ENCODE data around the gene NDST3. TPM values are rescaled to one million over a fixed set of nuclear protein-coding genes. Genes with fewer than 3 reads are reported as not detected.

The NDST3 gene
- total RNA-seq, 3 donors from 2014 or later, result 0.29 TPM; not detected in 2

- intact Hi-C loops (cut with DNase I; ENCODE audit: low total_unique reads), result no loop called here
- no peak overlapping the region for H3K27ac ChIP-seq
- peaks cover 0 to 5% of the 10 kb centered on the region in 2 donors for H3K27me3 ChIP-seq
- no peaks in the 10 kb centered on the region for H3K4me1 ChIP-seq
- no peaks in the 10 kb centered on the region for H3K36me3 ChIP-seq
- H3K9me3 ChIP-seq, result no peaks in the 10 kb centered on the region
- TF ChIP-seq, protein P1, sequence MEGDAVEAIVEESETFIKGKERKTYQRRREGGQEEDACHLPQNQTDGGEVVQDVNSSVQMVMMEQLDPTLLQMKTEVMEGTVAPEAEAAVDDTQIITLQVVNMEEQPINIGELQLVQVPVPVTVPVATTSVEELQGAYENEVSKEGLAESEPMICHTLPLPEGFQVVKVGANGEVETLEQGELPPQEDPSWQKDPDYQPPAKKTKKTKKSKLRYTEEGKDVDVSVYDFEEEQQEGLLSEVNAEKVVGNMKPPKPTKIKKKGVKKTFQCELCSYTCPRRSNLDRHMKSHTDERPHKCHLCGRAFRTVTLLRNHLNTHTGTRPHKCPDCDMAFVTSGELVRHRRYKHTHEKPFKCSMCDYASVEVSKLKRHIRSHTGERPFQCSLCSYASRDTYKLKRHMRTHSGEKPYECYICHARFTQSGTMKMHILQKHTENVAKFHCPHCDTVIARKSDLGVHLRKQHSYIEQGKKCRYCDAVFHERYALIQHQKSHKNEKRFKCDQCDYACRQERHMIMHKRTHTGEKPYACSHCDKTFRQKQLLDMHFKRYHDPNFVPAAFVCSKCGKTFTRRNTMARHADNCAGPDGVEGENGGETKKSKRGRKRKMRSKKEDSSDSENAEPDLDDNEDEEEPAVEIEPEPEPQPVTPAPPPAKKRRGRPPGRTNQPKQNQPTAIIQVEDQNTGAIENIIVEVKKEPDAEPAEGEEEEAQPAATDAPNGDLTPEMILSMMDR (IDR thresholded peaks at IDR 0.05), result no peak
- no peak for DNase-seq (ENCODE audit: low spot score in 2 of 2)
- no peak overlapping the region for H3K4me3 ChIP-seq
Observed at GRCh38 chr4:118037955-118038354, 3.7 kb downstream of the NDST3 start.

GRCh38 chr4:118046323-118046722 is 12.0 kb downstream of the NDST3 start:
- Histone ChIP-seq H3K4me3 (no peak overlapping the region), H3K9me3 (peaks cover 9% of the 10 kb centered on the region in 2 donors), H3K36me3 (no peaks in the 10 kb centered on the region), H3K27me3 (peaks cover 0 to 3% of the 10 kb centered on the region in 2 donors), H3K27ac (no peak overlapping the region), H3K4me1 (no peaks in the 10 kb centered on the region)
- intact Hi-C loops (cut with DNase I; ENCODE audit: low total_unique reads), result loop anchor here (5.0 kb wide), 1 partner anchor 1534 kb away; no protein-coding TSS in a partner anchor
- DNase-seq (ENCODE audit: low spot score in 2 of 2), result no peak
- TF ChIP-seq POLR2A (IDR thresholded peaks at IDR 0.05) (no peak), POLR2AphosphoS5 (IDR thresholded peaks at IDR 0.05) (no peak)
- TF ChIP-seq, protein P1 (IDR thresholded peaks at IDR 0.05), result no peak

DNA sequence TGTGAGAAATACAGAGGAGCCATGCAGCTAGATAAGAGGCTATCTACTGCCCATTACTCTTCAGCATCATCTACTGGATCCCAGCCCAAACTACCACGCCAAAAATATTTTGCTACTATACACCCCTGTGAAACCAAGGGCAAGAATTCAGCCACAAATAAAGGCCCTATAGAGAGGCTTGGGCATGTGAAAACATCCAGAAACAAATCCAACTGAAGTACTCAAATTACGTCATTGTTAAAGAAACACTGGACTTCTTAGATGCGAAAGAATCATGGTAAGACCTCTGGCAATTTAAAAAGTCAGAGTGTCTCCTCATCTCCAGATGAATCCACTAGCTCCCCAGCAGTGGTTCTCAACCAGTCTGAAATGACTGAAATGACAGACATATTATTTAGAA is 12.8 kb downstream of the NDST3 start:
- Histone ChIP-seq H3K9me3 (peaks cover 9% of the 10 kb centered on the region in 2 donors), H3K27me3 (peaks cover 0 to 3% of the 10 kb centered on the region in 2 donors), H3K4me1 (no peaks in the 10 kb centered on the region), H3K36me3 (no peaks in the 10 kb centered on the region), H3K27ac (no peak overlapping the region), H3K4me3 (no peak overlapping the region)
- DNase-seq (ENCODE audit: low spot score in 2 of 2), result no peak
- intact Hi-C loops (cut with DNase I; ENCODE audit: low total_unique reads), result loop anchor here (5.0 kb wide), 1 partner anchor 1535 kb away; no protein-coding TSS in a partner anchor
- TF ChIP-seq, protein P1 (IDR thresholded peaks at IDR 0.05), result no peak
- TF ChIP-seq POLR2A (IDR thresholded peaks at IDR 0.05) (no peak), POLR2AphosphoS5 (IDR thresholded peaks at IDR 0.05) (no peak)

DNA sequence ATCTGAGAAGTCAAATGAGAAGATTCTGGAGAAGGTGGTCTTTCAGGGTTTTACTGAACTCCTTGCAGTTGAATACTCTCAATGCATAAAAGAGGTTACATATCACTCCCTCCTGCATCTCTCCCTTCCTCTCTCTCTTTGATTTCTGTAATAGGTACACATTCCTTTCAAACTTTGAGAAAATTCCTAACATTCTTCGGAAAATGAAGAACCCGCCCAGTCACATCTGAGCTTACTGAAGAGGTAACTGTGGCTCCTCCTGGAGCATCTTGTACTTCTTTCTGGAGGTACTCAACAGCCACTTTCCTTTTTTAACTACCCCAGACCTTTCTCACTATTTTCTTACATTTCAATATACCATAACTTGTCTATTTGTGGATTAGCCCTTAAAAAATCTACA is 24.7 kb downstream of the NDST3 start:
- H3K4me3 ChIP-seq, result no peak overlapping the region
- no peaks in the 10 kb centered on the region for H3K36me3 ChIP-seq
- no peak for DNase-seq (ENCODE audit: low spot score in 2 of 2)
- no peaks in the 10 kb centered on the region for H3K9me3 ChIP-seq
- no peak for TF ChIP-seq POLR2AphosphoS5 (IDR thresholded peaks at IDR 0.05)
- TF ChIP-seq, protein P1 (IDR thresholded peaks at IDR 0.05), result no peak
- TF ChIP-seq POLR2A (IDR thresholded peaks at IDR 0.05), result no peak
- H3K27ac ChIP-seq, result no peak overlapping the region
- intact Hi-C loops (cut with DNase I; ENCODE audit: low total_unique reads), result no loop called here
- H3K4me1 ChIP-seq, result no peaks in the 10 kb centered on the region
- H3K27me3 ChIP-seq, result no peaks in the 10 kb centered on the region

DNA sequence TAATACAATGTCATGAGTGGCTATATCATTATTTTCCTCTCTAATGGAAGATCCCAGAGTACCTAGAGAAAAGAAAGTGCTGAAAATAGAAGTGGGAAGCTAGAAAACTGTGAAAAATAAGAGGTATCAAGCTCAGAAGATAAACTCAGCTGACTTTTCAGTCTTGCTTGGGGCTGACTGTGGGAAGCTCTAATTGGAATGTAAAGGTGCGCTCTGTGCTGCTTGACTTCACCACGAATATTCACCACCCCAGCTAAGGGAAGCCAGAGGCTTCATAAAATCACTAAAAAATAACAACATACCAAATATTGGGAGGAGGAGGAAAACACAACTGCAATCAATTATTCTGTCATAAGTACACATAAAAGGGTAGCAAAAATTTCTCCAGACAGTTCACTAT is 25.1 kb downstream of the NDST3 start:
- H3K36me3 ChIP-seq, result no peaks in the 10 kb centered on the region
- no peak for TF ChIP-seq POLR2AphosphoS5 (IDR thresholded peaks at IDR 0.05)
- TF ChIP-seq, protein P1 (IDR thresholded peaks at IDR 0.05), result no peak
- no peak for TF ChIP-seq POLR2A (IDR thresholded peaks at IDR 0.05)
- H3K9me3 ChIP-seq, result no peaks in the 10 kb centered on the region
- no peak overlapping the region for H3K27ac ChIP-seq
- no peak for DNase-seq (ENCODE audit: low spot score in 2 of 2)
- H3K4me1 ChIP-seq, result no peaks in the 10 kb centered on the region
- H3K27me3 ChIP-seq, result no peaks in the 10 kb centered on the region
- H3K4me3 ChIP-seq, result no peak overlapping the region
- intact Hi-C loops (cut with DNase I; ENCODE audit: low total_unique reads), result no loop called here

Data from breast epithelium (tissue), 4 donors.